ENCODE measurements around the gene PHKA2.

DNA sequence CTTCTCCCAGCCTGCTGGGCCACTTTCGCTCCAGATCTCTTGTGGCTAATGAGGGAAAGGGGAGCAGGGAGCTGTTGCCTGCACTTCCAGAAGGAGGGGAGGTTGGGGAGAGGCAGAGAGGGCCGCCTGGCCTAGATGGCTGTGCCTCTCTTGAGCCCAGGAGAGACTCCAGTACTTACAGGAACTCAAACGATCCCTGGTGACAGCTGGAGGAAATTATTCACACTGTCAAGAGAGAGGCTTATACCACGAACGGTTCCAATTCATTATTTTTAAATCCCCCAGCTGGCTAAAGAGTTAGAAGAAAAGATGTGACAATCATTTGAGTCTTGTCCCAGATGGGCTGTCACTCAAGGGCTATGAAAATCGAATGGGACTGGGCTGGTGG, 96.1 kb downstream of the PHKA2 start:
- TF ChIP-seq, protein P1, sequence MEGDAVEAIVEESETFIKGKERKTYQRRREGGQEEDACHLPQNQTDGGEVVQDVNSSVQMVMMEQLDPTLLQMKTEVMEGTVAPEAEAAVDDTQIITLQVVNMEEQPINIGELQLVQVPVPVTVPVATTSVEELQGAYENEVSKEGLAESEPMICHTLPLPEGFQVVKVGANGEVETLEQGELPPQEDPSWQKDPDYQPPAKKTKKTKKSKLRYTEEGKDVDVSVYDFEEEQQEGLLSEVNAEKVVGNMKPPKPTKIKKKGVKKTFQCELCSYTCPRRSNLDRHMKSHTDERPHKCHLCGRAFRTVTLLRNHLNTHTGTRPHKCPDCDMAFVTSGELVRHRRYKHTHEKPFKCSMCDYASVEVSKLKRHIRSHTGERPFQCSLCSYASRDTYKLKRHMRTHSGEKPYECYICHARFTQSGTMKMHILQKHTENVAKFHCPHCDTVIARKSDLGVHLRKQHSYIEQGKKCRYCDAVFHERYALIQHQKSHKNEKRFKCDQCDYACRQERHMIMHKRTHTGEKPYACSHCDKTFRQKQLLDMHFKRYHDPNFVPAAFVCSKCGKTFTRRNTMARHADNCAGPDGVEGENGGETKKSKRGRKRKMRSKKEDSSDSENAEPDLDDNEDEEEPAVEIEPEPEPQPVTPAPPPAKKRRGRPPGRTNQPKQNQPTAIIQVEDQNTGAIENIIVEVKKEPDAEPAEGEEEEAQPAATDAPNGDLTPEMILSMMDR (conservative IDR thresholded peaks at IDR 0.05; ENCODE audit: low read depth, low read length), result no peak
- TF ChIP-seq MAFK (IDR thresholded peaks at IDR 0.05; ENCODE audit: low read depth, low read length) (no peak), POLR2A (IDR thresholded peaks at IDR 0.05; ENCODE audit: low read depth, low read length) (no peak), MAZ (IDR thresholded peaks at IDR 0.05; ENCODE audit: borderline replicate concordance, low read depth, low read length) (no peak), RCOR1 (IDR thresholded peaks at IDR 0.05; ENCODE audit: insufficient replicate concordance, low read length) (no peak), RAD21 (IDR thresholded peaks at IDR 0.05; ENCODE audit: low read length) (no peak)
